SK-N-MC (cell line): Measurements from ENCODE around the gene SV2C.

Experiments used
- DNase-seq: peaks from one replicate; pipeline ENCODE4 v3.0.0-alpha.2; 2011; ENCODE audit warnings: low read depth, low spot score
- H3K27ac ChIP-seq: fragments of 200-600 bp; sonication (generic); 2 replicates; pipeline ENCODE4 v1.5.1; 2016; ENCODE audit warnings: mixed run types
- H3K36me3 ChIP-seq: fragments of 200-600 bp; sonication (generic); 2 replicates; pipeline ENCODE4 v1.6.1; 2017; ENCODE audit warnings: antibody characterized with exemption, low read length, mixed read lengths; ENCODE audit not compliant: insufficient read depth
- H3K4me3 ChIP-seq: fragments of 200-600 bp; sonication (generic); 2 replicates; pipeline ENCODE4 v1.5.1; 2016
- H3K9ac ChIP-seq: fragments of 200-600 bp; sonication (generic); 2 replicates; pipeline ENCODE4 v1.8.0; 2017; ENCODE audit warnings: mixed run types, mixed read lengths; ENCODE audit not compliant: insufficient read length
- H3K9me3 ChIP-seq: fragments of 200-600 bp; sonication (generic); 2 replicates; pipeline ENCODE4 v1.6.1; 2017; ENCODE audit warnings: low read depth, mild to moderate bottlenecking, antibody characterized with exemption, low read length, moderate library complexity, mixed read lengths
- EZH2 ChIP-seq: fragments of 200-600 bp; sonication (generic); IDR thresholded peaks from one replicate; pipeline ENCODE4 v1.6.1; 2017; ENCODE audit warnings: antibody characterized with exemption
- FOXP2 ChIP-seq: optimal IDR thresholded peaks from 2 replicates; pipeline ENCODE3; 2011; ENCODE audit warnings: mild to moderate bottlenecking, moderate library complexity; ENCODE audit not compliant: insufficient read depth; ENCODE audit errors: extremely low read length, control extremely low read depth
- POLR2AphosphoS5 ChIP-seq: IDR thresholded peaks from 2 replicates; pipeline ENCODE4 v1.6.1; 2012; ENCODE audit warnings: mild to moderate bottlenecking, low read depth, low read length, borderline replicate concordance

Gene SV2C

GRCh38 chr5:76256116-76256889 is 173.1 kb downstream of the SV2C start:
- no peak overlapping the region for H3K27ac ChIP-seq
- no peak overlapping the region for H3K4me3 ChIP-seq
- no peaks in the 10 kb centered on the region for H3K9me3 ChIP-seq
- TF ChIP-seq EZH2 (no peak), POLR2AphosphoS5 (no peak), FOXP2 (no peak)
- peak; percentile 70 for DNase-seq
- no peaks in the 10 kb centered on the region for H3K36me3 ChIP-seq
- no peak overlapping the region for H3K9ac ChIP-seq

GRCh38 chr5:76257225-76257833 is 174.1 kb downstream of the SV2C start:
- H3K4me3 ChIP-seq, result no peak overlapping the region
- H3K27ac ChIP-seq, result no peak overlapping the region
- DNase-seq, result no peak
- no peak overlapping the region for H3K9ac ChIP-seq
- H3K36me3 ChIP-seq, result no peaks in the 10 kb centered on the region
- TF ChIP-seq EZH2 (no peak), FOXP2 (no peak)
- no peaks in the 10 kb centered on the region for H3K9me3 ChIP-seq

- no peak overlapping the region for H3K9ac ChIP-seq
- DNase-seq, result no peak
- H3K36me3 ChIP-seq, result no peaks in the 10 kb centered on the region
- H3K4me3 ChIP-seq, result no peak overlapping the region
- no peaks in the 10 kb centered on the region for H3K9me3 ChIP-seq
- TF ChIP-seq EZH2 (no peak), POLR2AphosphoS5 (no peak), FOXP2 (no peak)
- H3K27ac ChIP-seq, result no peak overlapping the region
These were observed 174.7 kb downstream of the SV2C start for GRCh38 chr5:76257897-76258296.

GRCh38 chr5:76264681-76265080 is 181.5 kb downstream of the SV2C start:
- no peaks in the 10 kb centered on the region for H3K36me3 ChIP-seq
- no peak overlapping the region for H3K4me3 ChIP-seq
- H3K9ac ChIP-seq, result no peak overlapping the region
- TF ChIP-seq EZH2 (no peak), POLR2AphosphoS5 (no peak), FOXP2 (no peak)
- no peak for DNase-seq
- no peak overlapping the region for H3K27ac ChIP-seq
- H3K9me3 ChIP-seq, result no peaks in the 10 kb centered on the region

- no peak overlapping the region for H3K9ac ChIP-seq
- no peak overlapping the region for H3K27ac ChIP-seq
- H3K4me3 ChIP-seq, result no peak overlapping the region
- H3K36me3 ChIP-seq, result no peaks in the 10 kb centered on the region
- H3K9me3 ChIP-seq, result no peaks in the 10 kb centered on the region
- DNase-seq, result no peak
- TF ChIP-seq FOXP2 (no peak), POLR2AphosphoS5 (no peak), EZH2 (no peak)
These were observed 186.2 kb downstream of the SV2C start for GRCh38 chr5:76269259-76269931.

- Histone ChIP-seq H3K4me3 (no peak overlapping the region), H3K36me3 (no peaks in the 10 kb centered on the region), H3K9me3 (no peaks in the 10 kb centered on the region), H3K27ac (no peak overlapping the region), H3K9ac (no peak overlapping the region)
- TF ChIP-seq FOXP2 (no peak), POLR2AphosphoS5 (no peak), EZH2 (no peak)
- DNase-seq, result no peak
These were observed 186.9 kb downstream of the SV2C start for GRCh38 chr5:76269932-76270610.

- H3K4me3 ChIP-seq, result no peak overlapping the region
- TF ChIP-seq EZH2, result no peak
- TF ChIP-seq FOXP2, result no peak
These were observed 188.7 kb downstream of the SV2C start for GRCh38 chr5:76271836-76272235.

GRCh38 chr5:76273206-76273885 is 190.2 kb downstream of the SV2C start:
- TF ChIP-seq EZH2 (no peak), FOXP2 (no peak), POLR2AphosphoS5 (peak; percentile 23; the same call in 1 of the 2 replicates)

More at GRCh38 chr5:76271836-76272235, 188.7 kb downstream of the SV2C start:
- Histone ChIP-seq H3K9ac (no peak overlapping the region), H3K27ac (no peak overlapping the region), H3K9me3 (no peaks in the 10 kb centered on the region), H3K36me3 (no peaks in the 10 kb centered on the region)
- DNase-seq, result no peak

More at GRCh38 chr5:76273206-76273885, 190.2 kb downstream of the SV2C start:
- H3K4me3 ChIP-seq, result peak overlapping the region; percentile 37
- peak overlapping the region; percentile 15; the same call in 1 of the 2 replicates for H3K27ac ChIP-seq
- H3K9me3 ChIP-seq, result no peaks in the 10 kb centered on the region
- DNase-seq, result no peak
- H3K36me3 ChIP-seq, result no peaks in the 10 kb centered on the region
- H3K9ac ChIP-seq, result no peak overlapping the region
